HG03196 (cell line): Measurements from ENCODE around the gene ITPR1.

ENCODE experiments used
- ATAC-seq: cut with Tn5 transposase; IDR thresholded peaks from one replicate; pipeline ENCODE4 v1.9.1; 2021; ENCODE audit not compliant: unreplicated experiment

The ITPR1 gene

GRCh38 chr3:4529876-4530588, 36.9 kb downstream of the ITPR1 start:
- no peak for ATAC-seq

GRCh38 chr3:4531478-4532025, 38.4 kb downstream of the ITPR1 start:
- ATAC-seq: no peak

- ATAC-seq: no peak
These were observed 39.5 kb downstream of the ITPR1 start for GRCh38 chr3:4532535-4533112.

GRCh38 chr3:4533489-4534443, 40.6 kb downstream of the ITPR1 start:
- ATAC-seq: no peak

- ATAC-seq: no peak
These were observed 41.8 kb downstream of the ITPR1 start for GRCh38 chr3:4534906-4535305.

GRCh38 chr3:4536260-4536659, 43.1 kb downstream of the ITPR1 start:
- ATAC-seq: no peak

- ATAC-seq: no peak
These were observed 47.1 kb downstream of the ITPR1 start for GRCh38 chr3:4540267-4540666.

- ATAC-seq: no peak
These were observed 50.0 kb downstream of the ITPR1 start for GRCh38 chr3:4543110-4543509.

- no peak for ATAC-seq
These were observed 53.4 kb downstream of the ITPR1 start for GRCh38 chr3:4546346-4547178.

- no peak for ATAC-seq
These were observed 54.7 kb downstream of the ITPR1 start for GRCh38 chr3:4547799-4548198.

GRCh38 chr3:4548356-4548755, 55.2 kb downstream of the ITPR1 start:
- no peak for ATAC-seq

GRCh38 chr3:4548780-4549179, 55.6 kb downstream of the ITPR1 start:
- ATAC-seq: no peak

- no peak for ATAC-seq
These were observed 56.7 kb downstream of the ITPR1 start for GRCh38 chr3:4549896-4550295.

GRCh38 chr3:4551051-4551711, 58.0 kb downstream of the ITPR1 start:
- no peak for ATAC-seq

GRCh38 chr3:4551794-4552442, 58.8 kb downstream of the ITPR1 start:
- no peak for ATAC-seq

GRCh38 chr3:4552811-4553210, 59.7 kb downstream of the ITPR1 start:
- ATAC-seq: no peak

GRCh38 chr3:4561661-4562060, 68.5 kb downstream of the ITPR1 start:
- no peak for ATAC-seq

GRCh38 chr3:4562595-4562994, 69.4 kb downstream of the ITPR1 start:
- ATAC-seq: no peak

- no peak for ATAC-seq
These were observed 71.1 kb downstream of the ITPR1 start for GRCh38 chr3:4564270-4564669.
